Nephron progenitor cell (in vitro differentiated cells): ENCODE measurements around the gene STK38.
"Not testable (repeated sequence)": the region's sequence is repeated elsewhere in the genome, so short reads cannot be mapped to it uniquely, and the experiment has no call there.

Experiments
- DNase-seq: peaks from one replicate; pipeline ENCODE4 v3.0.0; 2021
- H3K27ac Mint-ChIP-seq: 2 replicates; pipeline ENCODE4 v1.8.0; 2021; ENCODE audit warnings: mild to moderate bottlenecking, moderate library complexity, mixed read lengths
- H3K27me3 Mint-ChIP-seq: 2 replicates; pipeline ENCODE4 v1.8.0; 2021; ENCODE audit warnings: mild to moderate bottlenecking, low read depth, mixed read lengths; ENCODE audit not compliant: poor library complexity
- H3K36me3 Mint-ChIP-seq: 2 replicates; pipeline ENCODE4 v1.8.0; 2021; ENCODE audit warnings: low read depth, mixed read lengths
- H3K4me1 Mint-ChIP-seq: 2 replicates; pipeline ENCODE4 v1.8.0; 2021; ENCODE audit warnings: mixed read lengths
- H3K4me3 Mint-ChIP-seq: 2 replicates; pipeline ENCODE4 v1.8.0; 2021; ENCODE audit warnings: mild to moderate bottlenecking, moderate library complexity, mixed read lengths
- H3K9me3 Mint-ChIP-seq: 2 replicates; pipeline ENCODE4 v1.8.0; 2021; ENCODE audit warnings: mild to moderate bottlenecking, moderate library complexity, mixed read lengths
- TF ChIP-seq, protein P1 (sequence below): fragments of 200-600 bp; sonication (generic); IDR thresholded peaks from 2 replicates; pipeline ENCODE4 v1.5.0; 2021; ENCODE audit warnings: antibody characterized with exemption

Gene STK38

DNA sequence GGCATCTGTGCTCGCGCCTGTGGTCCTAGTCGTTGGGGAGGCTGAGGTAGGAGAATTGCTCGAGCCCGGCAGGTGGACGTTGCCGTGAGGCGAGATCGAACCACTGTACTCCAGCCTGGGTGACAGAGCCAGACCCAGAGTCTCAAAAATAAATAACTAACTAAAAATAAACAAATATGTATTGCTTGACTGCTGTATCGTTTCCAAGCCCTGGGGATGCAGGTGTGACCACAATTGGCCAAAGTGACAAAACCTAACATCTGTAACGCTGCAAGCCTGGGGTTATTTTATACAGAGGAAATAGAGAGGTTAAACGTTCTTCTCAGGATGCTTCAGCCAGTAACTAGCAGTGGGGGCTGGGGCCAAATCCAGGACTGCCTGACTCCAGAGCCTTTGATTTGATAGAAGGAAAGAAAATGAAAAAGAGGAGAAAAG lies 45.0 kb upstream of the STK38 start:
- H3K4me3 Mint-ChIP-seq: peak overlapping the region; percentile 70
- DNase-seq: no peak
- TF ChIP-seq, protein P1, sequence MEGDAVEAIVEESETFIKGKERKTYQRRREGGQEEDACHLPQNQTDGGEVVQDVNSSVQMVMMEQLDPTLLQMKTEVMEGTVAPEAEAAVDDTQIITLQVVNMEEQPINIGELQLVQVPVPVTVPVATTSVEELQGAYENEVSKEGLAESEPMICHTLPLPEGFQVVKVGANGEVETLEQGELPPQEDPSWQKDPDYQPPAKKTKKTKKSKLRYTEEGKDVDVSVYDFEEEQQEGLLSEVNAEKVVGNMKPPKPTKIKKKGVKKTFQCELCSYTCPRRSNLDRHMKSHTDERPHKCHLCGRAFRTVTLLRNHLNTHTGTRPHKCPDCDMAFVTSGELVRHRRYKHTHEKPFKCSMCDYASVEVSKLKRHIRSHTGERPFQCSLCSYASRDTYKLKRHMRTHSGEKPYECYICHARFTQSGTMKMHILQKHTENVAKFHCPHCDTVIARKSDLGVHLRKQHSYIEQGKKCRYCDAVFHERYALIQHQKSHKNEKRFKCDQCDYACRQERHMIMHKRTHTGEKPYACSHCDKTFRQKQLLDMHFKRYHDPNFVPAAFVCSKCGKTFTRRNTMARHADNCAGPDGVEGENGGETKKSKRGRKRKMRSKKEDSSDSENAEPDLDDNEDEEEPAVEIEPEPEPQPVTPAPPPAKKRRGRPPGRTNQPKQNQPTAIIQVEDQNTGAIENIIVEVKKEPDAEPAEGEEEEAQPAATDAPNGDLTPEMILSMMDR: no peak
- peak overlapping the region; percentile 89 for H3K27ac Mint-ChIP-seq
- peaks cover 32% of the 10 kb centered on the region for H3K36me3 Mint-ChIP-seq
- peaks cover 19% of the 10 kb centered on the region for H3K4me1 Mint-ChIP-seq
- H3K9me3 Mint-ChIP-seq: peaks cover 5% of the 10 kb centered on the region
- peaks cover 6% of the 10 kb centered on the region for H3K27me3 Mint-ChIP-seq

DNA sequence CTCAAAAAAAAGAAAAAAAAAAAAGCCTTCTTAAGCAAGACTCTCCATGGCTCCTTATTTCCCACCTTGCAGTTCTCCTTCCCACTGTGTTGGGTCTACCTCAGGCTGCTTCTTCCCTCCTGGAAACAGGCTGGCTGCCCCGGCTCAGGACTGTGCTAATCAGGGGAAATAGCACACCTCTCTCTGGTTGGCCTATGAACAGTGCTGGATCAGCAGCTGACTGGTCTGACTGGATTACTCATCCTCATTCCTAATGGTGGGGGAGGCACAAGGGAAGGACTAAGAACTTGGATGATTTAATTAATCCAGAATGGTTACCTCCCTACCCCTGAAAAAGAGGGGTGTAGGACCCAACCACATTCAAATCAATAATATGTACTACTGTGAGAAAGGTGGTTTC lies 43.0 kb upstream of the STK38 start:
- DNase-seq: no peak
- Mint-ChIP-seq H3K4me3 (no peak overlapping the region), H3K36me3 (peaks cover 13% of the 10 kb centered on the region), H3K27me3 (peaks cover 3% of the 10 kb centered on the region), H3K4me1 (peaks cover 11% of the 10 kb centered on the region), H3K9me3 (peaks cover 5% of the 10 kb centered on the region), H3K27ac (no peak overlapping the region)
- TF ChIP-seq, protein P1: no peak

DNA sequence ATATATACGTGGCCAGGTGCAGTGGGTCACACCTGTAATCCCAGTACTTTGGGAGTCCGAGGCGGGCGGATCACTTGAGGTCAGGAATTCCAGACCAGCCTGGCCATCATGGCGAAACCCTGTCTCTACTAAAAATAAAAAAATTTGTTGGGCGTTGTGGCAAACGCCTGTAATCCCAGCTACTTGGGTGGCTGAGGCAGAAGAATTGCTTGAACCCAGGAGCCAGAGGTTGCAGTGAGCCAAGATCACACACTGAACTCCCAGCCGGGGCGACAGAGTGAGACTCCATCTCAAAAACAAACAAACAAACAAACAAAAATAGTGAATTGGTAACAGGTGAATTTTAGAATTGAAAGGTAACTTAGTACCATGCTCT lies 41.7 kb upstream of the STK38 start:
- H3K4me3 Mint-ChIP-seq, H3K27me3 Mint-ChIP-seq, H3K36me3 Mint-ChIP-seq, DNase-seq, H3K27ac Mint-ChIP-seq, H3K9me3 Mint-ChIP-seq: not testable (repeated sequence)
- H3K4me1 Mint-ChIP-seq: peaks cover 11% of the 10 kb centered on the region

DNA sequence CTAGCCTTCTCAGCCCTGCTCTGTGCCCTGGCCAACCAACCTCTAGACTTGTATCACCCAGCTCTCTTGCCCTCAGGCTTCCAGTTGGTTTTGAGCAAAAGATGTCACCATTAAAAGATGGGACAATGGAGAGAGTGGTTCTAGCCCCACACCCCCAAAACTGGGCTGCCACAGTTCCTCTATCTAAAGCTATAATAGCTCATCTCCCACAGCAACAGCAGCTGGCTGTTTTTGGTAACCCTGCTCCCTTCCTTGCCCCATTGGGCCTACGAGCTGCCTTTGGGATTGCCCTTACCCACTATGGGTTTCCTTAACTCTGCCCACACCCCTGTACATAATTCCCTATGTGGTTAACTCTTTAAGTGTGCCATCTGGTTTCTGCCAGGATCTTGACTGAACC lies 39.3 kb upstream of the STK38 start:
- Mint-ChIP-seq H3K4me1 (no peaks in the 10 kb centered on the region), H3K27me3 (peaks cover 3% of the 10 kb centered on the region), H3K36me3 (no peaks in the 10 kb centered on the region), H3K9me3 (no peaks in the 10 kb centered on the region), H3K4me3 (no peak overlapping the region), H3K27ac (no peak overlapping the region)
- TF ChIP-seq, protein P1: no peak
- DNase-seq: no peak

DNA sequence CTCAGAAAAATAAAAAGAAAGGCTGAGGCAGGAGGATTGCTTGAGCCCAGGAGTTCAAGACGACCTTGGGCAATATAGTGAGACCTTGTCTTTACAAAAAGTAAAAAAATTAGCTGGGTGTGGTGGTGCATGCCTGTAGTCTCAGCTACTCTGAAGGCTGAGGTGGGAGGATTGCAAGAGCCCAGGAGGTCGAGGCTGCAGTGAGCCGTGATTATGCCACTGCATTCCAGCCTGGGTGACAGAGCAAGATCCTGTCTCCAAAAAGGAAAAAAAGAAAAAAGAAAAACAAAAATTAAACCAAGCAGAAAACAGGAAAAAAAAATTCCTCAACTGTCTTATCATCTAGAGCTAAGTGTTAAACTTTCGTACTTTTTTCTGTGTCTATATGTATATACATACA lies 34.4 kb upstream of the STK38 start:
- H3K36me3 Mint-ChIP-seq: no peaks in the 10 kb centered on the region
- peaks cover 6% of the 10 kb centered on the region for H3K27me3 Mint-ChIP-seq
- no peak overlapping the region for H3K27ac Mint-ChIP-seq
- TF ChIP-seq, protein P1: no peak
- H3K4me1 Mint-ChIP-seq: peaks cover 20% of the 10 kb centered on the region
- H3K9me3 Mint-ChIP-seq: no peaks in the 10 kb centered on the region
- H3K4me3 Mint-ChIP-seq: no peak overlapping the region
- no peak for DNase-seq

DNA sequence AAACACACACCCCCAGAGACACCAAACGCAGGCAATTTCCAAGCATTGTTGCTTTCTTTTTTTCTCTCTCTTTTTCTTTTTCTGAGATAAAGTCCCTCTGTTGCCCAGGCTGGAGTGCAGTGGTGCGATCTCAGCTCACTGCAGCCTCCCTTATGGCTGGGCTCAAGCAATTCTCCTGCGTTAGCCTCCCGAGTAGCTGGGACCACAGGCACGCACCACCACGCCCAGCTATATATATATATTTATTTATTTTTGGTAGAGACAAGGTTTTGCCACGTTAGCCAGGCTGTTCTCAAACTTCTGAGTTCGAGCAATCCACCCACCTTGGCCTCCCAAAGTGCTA lies 32.9 kb upstream of the STK38 start:
- TF ChIP-seq, protein P1: no peak
- H3K9me3 Mint-ChIP-seq: no peaks in the 10 kb centered on the region
- peak overlapping the region; percentile 94 for H3K27ac Mint-ChIP-seq
- H3K4me1 Mint-ChIP-seq: peaks cover 20% of the 10 kb centered on the region
- H3K36me3 Mint-ChIP-seq: no peaks in the 10 kb centered on the region
- no peak for DNase-seq
- H3K27me3 Mint-ChIP-seq: peaks cover 4% of the 10 kb centered on the region
- no peak overlapping the region for H3K4me3 Mint-ChIP-seq
